ENCODE measurements around the gene RPL10A. TPM values are rescaled to one million over a fixed set of nuclear protein-coding genes. Genes with fewer than 3 reads are reported as not detected.

Gene RPL10A
- total RNA-seq, 1 donor from 2014 or later, result 1,618 TPM

DNA sequence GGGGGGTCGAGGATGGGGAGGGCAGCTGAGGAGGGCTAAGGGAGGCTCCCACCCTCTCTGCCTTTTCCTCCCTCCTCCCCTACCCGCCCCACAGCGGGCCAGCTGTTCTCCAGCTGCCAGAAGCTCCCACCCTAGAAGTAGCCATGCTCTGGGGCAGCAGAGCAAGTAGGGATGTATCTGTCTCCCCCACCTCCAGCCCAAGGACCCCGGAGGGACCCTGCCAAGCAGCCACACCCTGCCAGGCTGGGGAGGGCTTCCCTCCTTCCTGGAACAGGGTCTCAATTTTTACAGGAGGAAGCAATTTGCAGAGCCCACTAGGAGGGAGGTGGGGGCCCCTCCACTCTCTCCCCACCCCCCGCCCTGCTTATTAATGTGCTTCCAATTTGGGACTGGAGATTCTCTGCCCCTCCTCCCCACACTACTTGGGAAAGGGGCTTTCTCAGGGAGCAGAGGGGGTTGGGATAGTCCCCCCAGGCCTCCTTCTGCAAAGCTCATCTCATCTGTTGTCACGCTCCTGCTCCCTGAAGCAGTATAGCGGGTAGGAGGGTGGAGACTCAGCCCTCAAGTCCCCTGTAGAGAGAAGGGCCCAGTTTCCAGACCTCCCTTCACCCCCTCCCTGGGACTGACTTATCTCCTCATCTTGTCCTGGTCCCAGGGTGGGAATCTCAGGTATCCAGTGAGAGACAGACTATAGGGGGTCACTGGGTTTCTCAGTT is 24.2 kb downstream of the RPL10A start:
- DNase-seq (ENCODE audit: low read depth), result no peak
- no peak overlapping the region for H3K4me3 ChIP-seq (ENCODE audit: low read depth, low read length)
- TF ChIP-seq, protein P1, sequence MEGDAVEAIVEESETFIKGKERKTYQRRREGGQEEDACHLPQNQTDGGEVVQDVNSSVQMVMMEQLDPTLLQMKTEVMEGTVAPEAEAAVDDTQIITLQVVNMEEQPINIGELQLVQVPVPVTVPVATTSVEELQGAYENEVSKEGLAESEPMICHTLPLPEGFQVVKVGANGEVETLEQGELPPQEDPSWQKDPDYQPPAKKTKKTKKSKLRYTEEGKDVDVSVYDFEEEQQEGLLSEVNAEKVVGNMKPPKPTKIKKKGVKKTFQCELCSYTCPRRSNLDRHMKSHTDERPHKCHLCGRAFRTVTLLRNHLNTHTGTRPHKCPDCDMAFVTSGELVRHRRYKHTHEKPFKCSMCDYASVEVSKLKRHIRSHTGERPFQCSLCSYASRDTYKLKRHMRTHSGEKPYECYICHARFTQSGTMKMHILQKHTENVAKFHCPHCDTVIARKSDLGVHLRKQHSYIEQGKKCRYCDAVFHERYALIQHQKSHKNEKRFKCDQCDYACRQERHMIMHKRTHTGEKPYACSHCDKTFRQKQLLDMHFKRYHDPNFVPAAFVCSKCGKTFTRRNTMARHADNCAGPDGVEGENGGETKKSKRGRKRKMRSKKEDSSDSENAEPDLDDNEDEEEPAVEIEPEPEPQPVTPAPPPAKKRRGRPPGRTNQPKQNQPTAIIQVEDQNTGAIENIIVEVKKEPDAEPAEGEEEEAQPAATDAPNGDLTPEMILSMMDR (conservative IDR thresholded peaks at IDR 0.05; ENCODE audit: low read depth, low read length), result no peak

DNA sequence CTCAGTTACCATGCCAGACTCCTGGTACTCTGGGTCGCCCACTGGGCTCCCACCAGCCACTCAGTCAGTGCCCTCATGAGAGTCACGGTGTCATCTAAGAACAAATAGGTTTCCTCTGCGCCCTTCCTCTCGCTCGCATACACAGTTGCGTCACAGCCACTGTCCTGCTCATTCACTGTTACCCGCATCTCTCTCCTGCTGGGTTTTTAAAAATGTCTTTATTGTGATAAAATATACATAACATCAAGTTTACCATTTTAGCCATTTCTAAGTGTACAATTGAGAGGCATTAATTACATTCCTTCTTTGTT is 24.7 kb downstream of the RPL10A start:
- DNase-seq (ENCODE audit: low read depth), result no peak
- H3K4me3 ChIP-seq (ENCODE audit: low read depth, low read length), result no peak overlapping the region
- TF ChIP-seq, protein P1 (conservative IDR thresholded peaks at IDR 0.05; ENCODE audit: low read depth, low read length), result no peak

DNA sequence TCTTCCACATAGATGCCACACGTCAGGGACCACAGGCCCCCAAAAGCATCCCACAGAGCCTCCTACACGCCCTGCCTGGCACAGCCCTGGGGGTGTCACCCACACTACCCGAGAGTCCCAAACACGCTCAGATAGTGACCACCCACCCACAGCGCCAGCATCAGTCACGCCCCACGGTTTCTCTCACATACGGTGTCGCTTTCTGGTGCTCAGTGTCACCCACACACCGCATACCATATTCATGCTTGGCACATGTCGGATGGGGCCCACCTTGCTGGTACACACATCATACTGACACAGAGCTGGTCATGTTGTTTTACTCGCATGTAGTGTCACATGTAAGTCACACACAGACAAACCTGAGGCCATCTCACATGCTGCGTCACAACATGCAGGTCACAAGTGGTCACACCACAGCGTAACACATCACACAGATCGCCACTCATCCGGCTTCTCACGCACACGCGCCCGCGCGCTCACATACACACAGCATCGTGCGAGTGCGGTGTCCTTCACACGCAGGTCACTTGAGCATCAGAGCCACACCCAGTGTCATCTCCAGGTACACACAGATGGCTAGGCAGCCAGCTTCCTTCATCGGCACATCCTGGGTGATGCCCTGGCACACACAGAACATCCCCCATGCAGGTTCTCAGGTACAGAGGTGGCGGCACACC is 25.2 kb downstream of the RPL10A start:
- H3K4me3 ChIP-seq (ENCODE audit: low read depth, low read length), result no peak overlapping the region
- no peak for DNase-seq (ENCODE audit: low read depth)
- TF ChIP-seq, protein P1 (conservative IDR thresholded peaks at IDR 0.05; ENCODE audit: low read depth, low read length), result no peak

DNA sequence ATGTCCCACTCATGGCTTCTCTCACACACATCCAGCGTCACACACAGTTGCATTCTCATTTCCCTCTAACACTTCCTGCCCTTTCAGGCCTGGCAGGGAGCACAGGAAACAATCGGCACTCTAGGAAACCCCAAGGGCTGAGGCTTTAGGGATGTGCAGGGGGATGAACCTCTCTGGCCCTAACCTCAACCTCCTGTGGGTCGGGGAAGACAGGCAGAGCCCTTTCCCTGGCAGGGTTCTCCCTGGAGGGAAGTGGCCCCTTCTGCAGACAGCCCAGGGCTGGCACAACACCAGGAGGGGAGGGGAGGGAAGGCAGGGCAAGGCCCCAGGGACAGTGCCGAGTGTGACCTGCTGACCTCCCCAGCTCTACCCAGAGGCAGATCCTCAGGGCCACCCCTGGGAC is 26.0 kb downstream of the RPL10A start:
- no peak for DNase-seq (ENCODE audit: low read depth)
- H3K4me3 ChIP-seq (ENCODE audit: low read depth, low read length), result no peak overlapping the region
- TF ChIP-seq, protein P1 (conservative IDR thresholded peaks at IDR 0.05; ENCODE audit: low read depth, low read length), result no peak

DNA sequence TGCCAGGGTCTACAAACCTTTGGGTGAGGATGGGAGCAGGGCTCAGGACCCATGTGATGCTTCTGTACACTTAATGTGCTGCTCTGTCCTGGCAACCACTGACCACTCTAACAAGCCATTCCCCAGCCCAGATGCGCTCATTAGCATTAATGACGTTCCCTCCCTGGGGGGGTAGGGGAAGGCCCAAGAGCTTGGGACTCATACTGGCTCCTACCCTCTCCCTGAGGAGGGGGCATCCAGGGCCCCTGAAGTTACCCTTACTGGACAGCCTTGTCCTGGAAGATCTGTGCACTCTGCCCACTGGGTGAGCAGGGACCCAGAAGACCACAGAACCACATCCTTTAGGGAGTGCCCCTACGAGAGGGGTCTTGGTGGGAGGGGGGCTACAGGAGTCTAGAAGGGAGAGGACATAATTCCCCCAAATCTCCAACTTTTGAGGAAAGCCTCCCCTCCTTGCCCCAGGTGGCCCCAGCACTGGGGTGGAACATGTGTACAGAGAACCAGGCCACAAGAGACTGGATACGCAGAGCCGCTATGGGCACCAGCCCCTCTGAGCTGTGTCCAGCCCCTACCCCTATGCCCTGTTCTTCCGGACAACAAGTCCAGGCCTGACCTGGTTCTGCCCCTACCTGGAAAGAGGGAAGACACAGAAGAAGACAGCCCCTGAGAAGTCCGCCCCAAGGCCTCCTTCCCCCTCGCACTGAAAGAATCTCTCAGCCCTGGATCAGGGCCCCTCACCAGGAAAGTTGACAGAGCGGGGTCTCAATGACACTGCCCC is 27.2 kb downstream of the RPL10A start:
- no peak for DNase-seq (ENCODE audit: low read depth)
- peak overlapping the region; percentile 76 for H3K4me3 ChIP-seq (ENCODE audit: low read depth, low read length)
- TF ChIP-seq, protein P1 (conservative IDR thresholded peaks at IDR 0.05; ENCODE audit: low read depth, low read length), result no peak

DNA sequence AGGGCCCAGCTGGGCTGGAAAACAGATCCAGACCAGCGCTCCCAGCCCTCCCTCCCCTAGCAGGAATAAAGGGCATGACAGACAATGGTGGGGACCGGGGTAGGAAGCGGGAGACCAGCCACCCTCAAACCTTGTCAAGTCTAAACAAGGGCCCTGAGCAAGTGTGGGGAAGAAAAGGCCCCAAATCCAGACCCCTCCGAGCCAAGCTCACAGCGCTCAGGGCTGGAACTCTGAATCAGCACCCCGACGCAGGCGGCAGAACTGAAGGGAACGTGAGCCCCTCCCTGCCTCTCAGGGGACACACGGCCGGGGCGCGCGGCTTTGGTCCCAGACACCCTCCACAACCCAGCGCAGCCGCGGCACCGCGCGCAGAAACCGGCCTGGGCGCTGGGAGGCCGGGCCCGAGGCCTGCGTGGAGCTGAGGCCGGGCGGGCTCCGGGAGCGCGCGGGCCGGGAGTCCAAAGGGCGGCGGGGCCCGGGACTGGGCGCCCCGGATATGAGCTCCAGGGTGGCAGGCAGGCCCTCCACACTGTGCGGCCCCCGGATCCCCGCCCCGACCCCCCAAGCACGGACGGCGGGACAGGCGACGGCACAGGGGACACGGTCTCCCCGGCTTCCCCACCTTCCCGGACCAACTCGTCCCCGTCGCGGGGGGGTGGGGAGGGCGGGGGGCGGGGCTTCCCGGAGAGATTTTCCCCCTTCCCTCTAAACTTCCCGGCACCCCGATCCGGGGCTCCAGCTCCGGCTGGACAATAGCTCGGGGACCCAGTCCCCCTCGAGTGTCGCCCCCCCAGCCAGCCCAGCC is 28.0 kb downstream of the RPL10A start:
- DNase-seq (ENCODE audit: low read depth), result no peak
- TF ChIP-seq, protein P1 (conservative IDR thresholded peaks at IDR 0.05; ENCODE audit: low read depth, low read length), result no peak

More for the DNA sequence above, 28.0 kb downstream of the RPL10A start:
- H3K4me3 ChIP-seq (ENCODE audit: low read depth, low read length), result peak overlapping the region; percentile 76

All from epithelial cell of proximal tubule (primary cell).